ENCODE data around the gene PRUNE2.

The PRUNE2 gene

DNA sequence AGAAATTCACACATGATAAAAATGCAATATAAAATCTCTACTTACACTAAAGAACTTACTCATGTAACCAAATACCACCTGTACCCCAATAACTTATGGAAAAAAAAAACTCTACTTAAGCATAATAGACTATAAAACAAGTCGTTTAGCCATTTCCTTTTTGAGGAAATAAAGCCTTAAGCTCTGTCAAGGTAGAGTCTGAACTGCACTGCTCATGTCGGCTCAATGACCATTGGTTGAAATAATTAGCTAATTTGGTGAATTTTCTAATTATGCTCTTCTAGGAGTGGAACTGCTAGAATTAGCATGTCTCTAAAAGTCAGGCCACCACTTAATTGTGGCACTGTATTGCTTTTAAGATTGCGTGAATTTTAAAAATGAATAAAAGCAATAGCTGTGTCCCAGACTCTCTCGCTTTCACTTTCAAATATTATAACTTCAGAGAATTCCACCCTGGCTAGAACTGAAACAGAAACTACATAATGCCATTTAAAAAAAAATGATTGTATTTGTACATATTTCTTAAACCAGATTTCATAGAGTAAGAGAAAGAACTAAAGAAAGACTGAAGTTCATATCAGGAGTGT is 254.7 kb downstream of the PRUNE2 start:
- no peak for DNase-seq

DNA sequence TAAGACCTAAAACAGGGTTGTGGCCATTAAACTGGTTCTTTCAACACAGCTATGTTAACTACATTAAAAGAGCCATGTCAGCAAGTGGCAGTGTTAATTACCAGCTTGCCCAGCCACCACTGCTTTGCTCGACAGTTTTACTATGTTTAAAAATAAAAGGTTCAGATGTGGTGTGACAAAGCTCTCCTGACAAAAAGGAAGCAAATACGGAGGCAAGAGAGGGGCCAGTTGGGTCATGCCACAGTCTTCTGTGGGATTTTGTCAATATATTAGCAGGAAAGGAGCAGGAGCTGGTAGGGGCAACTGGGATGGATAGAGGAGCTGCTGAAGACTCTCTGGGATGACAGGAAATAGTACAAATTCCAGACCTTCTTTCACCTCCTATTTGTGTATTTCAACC is 255.2 kb downstream of the PRUNE2 start:
- no peak for DNase-seq

GRCh38 chr9:76649894-76650293 is 256.0 kb downstream of the PRUNE2 start:
- DNase-seq = no peak

GRCh38 chr9:76646249-76646648 is 259.7 kb downstream of the PRUNE2 start:
- DNase-seq = no peak

DNA sequence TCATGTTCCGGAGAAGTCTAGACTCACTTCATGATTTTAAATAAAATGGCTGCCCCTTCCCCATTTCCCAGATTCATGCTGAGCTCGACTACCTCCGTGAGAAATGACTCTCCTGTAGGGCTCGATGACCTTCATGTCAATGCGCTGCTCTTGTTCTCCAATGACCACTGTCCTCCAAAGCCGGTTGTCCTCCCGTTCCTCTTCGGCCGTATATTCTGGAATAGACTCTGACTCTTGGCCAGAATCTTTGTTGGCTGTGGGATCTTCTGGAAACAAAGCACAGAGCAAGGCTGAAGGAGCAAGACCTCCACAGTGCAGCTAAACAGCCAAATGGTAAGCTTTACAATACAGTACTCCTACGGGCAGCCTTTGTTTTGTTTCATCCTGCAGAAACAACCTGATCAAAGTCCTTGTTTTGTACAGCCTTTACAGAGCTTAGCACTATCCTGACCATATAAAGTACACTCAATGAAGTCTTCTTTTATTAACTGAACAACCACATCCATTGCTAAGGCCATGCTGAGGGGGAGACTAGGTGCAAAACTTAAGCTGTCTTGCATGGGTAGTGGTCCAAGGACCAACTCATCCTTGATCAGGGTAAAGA is 261.2 kb downstream of the PRUNE2 start:
- DNase-seq = no peak

DNA sequence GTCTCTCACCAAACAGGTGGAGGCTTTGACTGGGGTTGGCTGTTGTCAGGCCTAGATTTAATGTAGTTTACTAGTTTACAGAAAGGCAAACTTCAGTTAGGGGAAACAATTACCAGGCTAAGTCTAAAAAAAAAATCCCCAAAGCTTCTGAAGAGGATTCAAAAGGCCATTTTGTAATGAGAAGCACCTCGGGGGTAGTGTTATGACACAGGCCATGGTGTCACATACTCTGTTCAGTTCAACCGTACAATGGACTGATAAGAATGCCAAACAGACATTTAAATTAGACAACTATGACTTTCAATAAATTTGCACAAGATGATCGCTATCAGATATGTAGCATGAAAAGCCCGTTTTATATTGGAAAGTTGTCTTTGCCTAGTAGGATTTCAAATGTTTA is 261.7 kb downstream of the PRUNE2 start:
- DNase-seq = no peak

DNA sequence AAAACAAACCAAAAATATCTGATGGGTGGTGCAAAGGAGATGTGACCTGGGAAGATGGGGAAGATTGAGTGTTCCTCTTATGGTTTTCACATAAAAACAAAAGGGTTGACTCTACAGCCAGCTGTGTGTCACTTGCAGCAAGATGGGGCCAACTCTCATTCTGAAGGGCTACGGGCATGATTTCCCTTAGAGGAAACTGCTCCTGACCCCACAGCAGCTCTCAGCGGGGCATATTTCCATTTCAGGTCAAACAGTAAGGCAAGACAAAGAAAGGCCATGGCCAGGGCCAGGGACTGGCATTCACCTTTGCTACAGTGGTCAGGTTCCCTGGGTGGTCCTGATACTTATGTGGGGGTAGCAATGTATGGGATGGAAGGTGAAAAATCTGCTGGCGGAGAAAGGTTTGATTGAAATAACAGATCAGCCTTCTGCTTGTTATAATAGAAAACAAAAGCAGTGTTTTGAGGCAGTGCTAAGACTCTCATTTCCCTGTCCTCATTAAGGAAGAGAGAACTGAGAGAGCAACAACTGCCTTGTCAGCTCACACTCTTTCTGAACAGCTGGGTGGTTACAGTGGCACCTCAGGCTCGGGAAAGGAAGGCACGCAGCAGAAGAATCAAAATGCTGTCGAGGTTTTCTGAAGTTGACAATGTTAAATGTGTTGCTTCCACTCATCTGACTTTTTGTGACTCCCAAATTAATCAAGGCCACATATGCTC is 262.4 kb downstream of the PRUNE2 start:
- DNase-seq = no peak

GRCh38 chr9:76642701-76643209 is 263.2 kb downstream of the PRUNE2 start:
- DNase-seq = no peak

DNA sequence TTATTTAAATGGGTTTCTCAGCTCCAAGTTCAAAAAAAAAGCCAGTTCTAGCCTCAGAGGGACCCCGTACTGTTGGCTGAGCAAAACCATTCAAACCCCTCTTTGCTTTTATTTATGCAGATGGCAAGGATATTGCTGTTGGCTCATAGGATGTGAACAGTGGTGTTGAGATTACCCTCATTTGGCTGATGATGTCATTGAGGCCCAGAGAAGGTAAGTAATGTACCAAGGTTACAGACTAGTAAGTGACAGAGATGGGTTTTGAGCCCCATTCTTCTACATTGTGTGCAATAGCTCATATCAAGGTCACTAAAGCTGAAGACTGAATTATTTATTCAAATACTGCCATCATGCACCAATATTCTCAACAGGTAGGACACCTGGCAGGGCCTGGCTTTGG is 263.8 kb downstream of the PRUNE2 start:
- no peak for DNase-seq

GRCh38 chr9:76638001-76638400 is 267.9 kb downstream of the PRUNE2 start:
- DNase-seq = no peak

- no peak for DNase-seq
Observed at GRCh38 chr9:76637416-76637815, 268.5 kb downstream of the PRUNE2 start.

GRCh38 chr9:76634356-76635054 is 271.4 kb downstream of the PRUNE2 start:
- peak; percentile 51 for DNase-seq

GRCh38 chr9:76630916-76631315 is 275.0 kb downstream of the PRUNE2 start:
- no peak for DNase-seq

DNA sequence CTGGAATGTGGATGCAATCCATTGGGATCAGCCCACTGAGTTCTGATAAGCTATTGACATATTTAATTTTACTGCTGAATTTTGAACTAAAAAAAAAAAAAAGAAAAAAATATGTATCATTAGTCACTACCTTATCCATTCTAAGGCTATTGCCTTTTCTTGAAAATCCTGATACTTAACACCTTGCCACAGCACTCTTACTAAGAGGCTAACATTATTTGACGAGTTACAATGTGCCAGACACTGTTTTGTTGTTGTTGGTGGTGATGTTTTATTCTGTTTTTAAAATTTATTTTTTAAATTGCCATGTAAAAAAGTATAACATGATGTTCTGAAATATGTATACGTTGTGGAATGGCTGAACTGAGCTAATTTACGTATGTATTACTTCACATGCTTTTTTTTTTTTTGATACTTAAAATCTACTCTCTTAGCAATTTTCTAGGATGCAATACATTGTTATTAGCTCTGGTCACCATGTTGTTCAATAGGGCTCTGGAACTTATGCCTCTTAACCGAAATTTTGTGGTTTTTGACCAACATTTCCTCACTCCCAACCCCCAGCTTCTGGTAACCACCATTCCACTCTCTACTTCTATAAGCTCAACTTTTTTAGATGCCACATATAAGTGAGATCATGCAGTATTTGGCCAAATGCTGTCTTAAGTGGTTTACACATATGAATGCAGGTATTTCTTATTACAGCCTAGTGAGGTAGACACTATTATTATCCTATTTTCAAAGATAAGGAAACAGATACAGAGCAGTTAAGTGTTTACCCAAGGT is 276.5 kb downstream of the PRUNE2 start:
- DNase-seq = no peak

DNA sequence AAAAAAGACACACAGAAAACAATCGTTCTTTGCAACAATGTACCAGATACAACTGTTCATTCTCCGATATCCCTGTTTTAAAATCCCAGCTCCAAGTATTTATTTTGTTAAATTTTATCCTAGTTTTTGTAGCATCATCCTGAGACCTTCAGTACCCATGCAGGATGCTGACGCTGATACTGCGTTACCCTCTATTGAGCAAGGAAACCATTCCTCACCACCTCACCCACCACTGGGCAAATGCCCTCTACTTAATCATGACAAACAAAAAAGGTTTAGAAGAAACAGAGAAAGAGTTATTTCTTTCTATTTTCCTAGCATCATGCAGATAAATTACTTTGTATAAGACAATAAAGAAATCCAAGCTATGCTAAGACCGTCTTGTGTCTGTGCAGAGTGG is 277.8 kb downstream of the PRUNE2 start:
- DNase-seq = no peak

- DNase-seq = no peak
Observed at GRCh38 chr9:76626980-76627379, 278.9 kb downstream of the PRUNE2 start.

- DNase-seq = no peak
Observed at GRCh38 chr9:76626141-76626540, 279.8 kb downstream of the PRUNE2 start.

DNA sequence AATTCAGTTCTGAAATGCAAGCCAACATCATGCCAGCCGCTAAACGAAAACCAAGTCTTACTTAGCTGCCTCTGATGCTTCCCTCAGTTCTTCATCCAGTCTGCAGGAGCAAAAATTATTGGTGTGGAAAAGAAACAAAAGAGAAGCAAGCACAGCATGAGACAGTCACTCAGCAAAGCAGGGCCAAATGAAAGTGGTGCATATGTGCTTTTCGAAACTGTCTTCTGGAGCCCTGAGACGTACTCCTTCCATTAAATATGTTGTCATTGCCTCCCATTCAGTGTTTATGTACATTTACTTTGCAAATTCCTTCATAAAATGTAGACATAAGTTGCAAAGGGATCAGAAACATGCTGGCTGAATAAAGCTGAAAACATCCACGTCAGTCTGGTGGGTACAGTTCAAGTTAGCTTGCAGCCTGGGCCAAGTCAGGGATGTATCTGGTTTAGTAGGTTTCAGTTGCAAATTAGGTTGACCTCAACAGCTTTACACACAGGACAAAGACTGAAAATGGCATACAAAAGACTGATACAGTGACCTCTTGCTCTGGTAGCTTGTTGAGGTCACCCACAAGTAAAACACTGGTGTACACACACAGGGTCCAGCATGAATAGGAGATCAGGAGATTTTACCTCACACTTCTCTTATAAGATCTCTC is 281.4 kb downstream of the PRUNE2 start:
- DNase-seq = no peak

- DNase-seq = peak; percentile 26
Observed at GRCh38 chr9:76620996-76621395, 284.9 kb downstream of the PRUNE2 start.

DNA sequence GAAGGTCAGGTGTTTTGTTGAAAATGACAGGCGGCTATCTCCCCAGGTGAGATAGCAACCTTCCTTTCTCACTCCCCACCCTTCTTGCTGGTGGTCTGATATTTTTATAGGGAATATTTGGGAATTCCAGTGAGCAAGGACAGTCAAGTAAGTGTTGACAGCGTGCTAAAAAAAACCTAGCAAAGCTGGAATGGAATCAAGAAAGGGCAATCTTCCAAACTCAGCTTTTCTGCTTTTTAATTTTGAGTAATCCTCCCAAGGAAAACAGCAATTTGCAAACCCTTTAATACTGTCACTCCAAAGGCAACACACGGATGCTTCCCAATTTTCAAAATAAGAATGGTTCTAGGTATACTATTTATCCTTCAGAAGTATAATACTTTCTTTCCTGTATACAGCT is 285.3 kb downstream of the PRUNE2 start:
- no peak for DNase-seq

GRCh38 chr9:76619640-76620039 is 286.3 kb downstream of the PRUNE2 start:
- DNase-seq = no peak

- DNase-seq = no peak
Observed at GRCh38 chr9:76619197-76619596, 286.7 kb downstream of the PRUNE2 start.
